ENCODE data around the gene MAB21L4. TPM values are rescaled to one million over a fixed set of nuclear protein-coding genes. Genes with fewer than 3 reads are reported as not detected.

MAB21L4 gene
- polyA plus RNA-seq, 12 donors, result 0.08 to 7.3 (median 1.7) TPM; not detected in 5

GRCh38 chr2:240912878-240913809, 17.2 kb upstream of the MAB21L4 start:
- DNase-seq, result no peak

GRCh38 chr2:240911641-240912265, 15.8 kb upstream of the MAB21L4 start:
- DNase-seq, result no peak

- DNase-seq, result no peak
These were observed 13.4 kb upstream of the MAB21L4 start for GRCh38 chr2:240909216-240909974.

- no peak for DNase-seq
These were observed 11.1 kb upstream of the MAB21L4 start for GRCh38 chr2:240906911-240907590.

GRCh38 chr2:240906141-240906910, 10.4 kb upstream of the MAB21L4 start, which contains the start of gene CROCC2:
Gene CROCC2 (plus strand): TSS chr2:240906336. CDS start chr2:240906514, 178 bp downstream.
- DNase-seq, result no peak

- DNase-seq, result no peak
These were observed 9.3 kb upstream of the MAB21L4 start for GRCh38 chr2:240905176-240905781.

- DNase-seq, result no peak
These were observed 8.5 kb upstream of the MAB21L4 start for GRCh38 chr2:240904216-240905175.

GRCh38 chr2:240903191-240904060, 7.5 kb upstream of the MAB21L4 start:
- no peak for DNase-seq

GRCh38 chr2:240902615-240903041, 6.7 kb upstream of the MAB21L4 start:
- DNase-seq, result no peak

- no peak for DNase-seq
These were observed 6.1 kb upstream of the MAB21L4 start for GRCh38 chr2:240901986-240902614.

GRCh38 chr2:240900141-240900860, 4.3 kb upstream of the MAB21L4 start:
- DNase-seq, result no peak

- no peak for DNase-seq
These were observed 3.5 kb upstream of the MAB21L4 start for GRCh38 chr2:240899468-240899865.

GRCh38 chr2:240898731-240899467, 2.9 kb upstream of the MAB21L4 start:
- DNase-seq, result no peak

- no peak for DNase-seq
These were observed 2.3 kb upstream of the MAB21L4 start for GRCh38 chr2:240898108-240898730.

- DNase-seq, result no peak
These were observed 1.1 kb upstream of the MAB21L4 start for GRCh38 chr2:240896871-240897692.

Measured in muscle of arm (tissue), 12 donors.